SH-SY5Y (cell line): Measurements from ENCODE around the gene PPP1R27.

Experiments
- GATA2 ChIP-seq: IDR thresholded peaks from 2 replicates; pipeline ENCODE4 v1.6.1; 2011; ENCODE audit warnings: mild to moderate bottlenecking, low read depth, low read length
- GATA3 ChIP-seq: IDR thresholded peaks from 2 replicates; pipeline ENCODE4 v1.6.1; 2011; ENCODE audit warnings: low read depth, mild to moderate bottlenecking, low read length, moderate library complexity

GRCh38 chr17:81804559-81805399, 30.1 kb downstream of the PPP1R27 start:
- TF ChIP-seq GATA2 (no peak), GATA3 (no peak)
